ENCODE results near the gene ABCC3.

ABCC3 gene

DNA sequence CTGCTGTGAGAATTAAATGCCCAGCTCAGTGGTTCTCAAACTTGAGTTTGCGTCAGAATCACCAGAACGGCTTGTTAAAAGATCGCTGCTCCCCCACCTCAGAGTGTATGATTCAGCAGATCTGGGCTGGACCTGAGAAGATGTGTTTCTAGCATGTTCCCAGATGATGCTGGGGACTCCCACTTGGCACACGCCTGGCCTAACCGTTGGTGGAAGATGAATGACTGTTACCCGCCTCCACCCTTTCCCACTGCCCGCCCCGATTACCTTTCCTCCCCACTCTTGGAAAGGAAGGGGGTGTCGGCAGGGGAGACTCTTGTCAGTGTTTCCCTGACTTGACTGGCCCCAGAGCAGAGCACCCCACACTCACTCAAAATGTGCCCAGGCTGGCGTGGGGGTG, 29.3 kb upstream of the ABCC3 start:
- no peak for DNase-seq

DNA sequence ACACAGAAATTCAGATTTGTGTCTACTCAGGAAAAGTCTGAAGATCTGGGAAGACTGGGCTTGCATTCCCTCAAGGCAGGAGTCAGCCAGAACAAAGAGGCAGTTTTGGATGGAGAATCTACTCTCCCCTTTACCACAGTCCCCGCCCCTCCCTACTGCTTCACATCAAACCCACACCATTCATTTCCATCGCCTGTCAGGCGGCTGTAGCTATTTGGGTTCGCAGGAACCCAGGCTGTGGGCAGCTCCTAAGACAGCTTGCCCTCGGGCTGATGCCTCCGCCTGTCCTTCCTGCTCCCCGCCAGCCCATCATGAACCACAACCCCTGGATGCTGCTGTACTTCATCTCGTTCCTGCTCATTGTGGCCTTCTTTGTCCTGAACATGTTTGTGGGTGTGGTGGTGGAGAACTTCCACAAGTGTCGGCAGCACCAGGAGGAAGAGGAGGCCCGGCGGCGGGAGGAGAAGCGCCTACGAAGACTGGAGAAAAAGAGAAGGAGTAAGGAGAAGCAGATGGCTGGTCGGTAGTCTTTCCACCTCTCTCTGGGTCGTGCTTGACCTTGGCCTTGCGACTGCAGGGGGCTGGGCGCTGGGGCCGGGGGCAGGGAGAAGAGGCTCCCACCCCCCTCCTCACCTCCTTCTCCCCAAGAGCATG, 27.0 kb upstream of the ABCC3 start:
- DNase-seq = no peak

DNA sequence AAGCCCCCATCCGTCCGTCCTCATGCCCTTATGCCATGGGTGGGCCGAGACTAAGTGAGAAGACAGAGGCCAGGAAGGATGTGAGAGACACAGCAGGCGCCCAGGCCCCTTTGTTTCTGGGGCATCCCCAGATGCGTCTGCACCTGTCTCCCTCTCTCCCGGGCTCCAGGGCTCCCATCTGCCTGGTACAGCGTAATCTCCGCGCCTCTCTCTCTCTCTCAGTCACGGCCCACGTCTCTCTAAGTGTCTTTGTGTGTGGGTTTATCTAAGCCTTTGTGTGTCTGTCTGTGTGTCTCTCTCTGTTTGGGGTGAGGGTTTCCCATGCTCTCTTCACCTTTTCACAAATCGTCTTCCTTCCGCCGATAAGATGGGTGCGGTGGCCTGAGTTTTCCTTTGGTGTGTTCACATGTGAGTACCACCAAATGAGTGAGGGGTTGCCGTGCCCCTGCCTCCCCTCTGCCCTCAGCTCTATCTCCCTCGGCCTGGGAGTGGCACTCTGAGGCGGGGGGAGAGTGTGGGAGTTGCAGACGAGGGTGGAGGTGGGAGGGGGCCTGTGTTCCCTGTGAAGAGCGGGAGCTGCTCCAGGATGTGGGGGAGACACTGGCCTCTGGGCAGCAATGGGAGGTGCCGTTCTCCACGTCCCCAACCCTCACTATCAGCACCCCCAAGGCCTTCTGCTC, 25.8 kb upstream of the ABCC3 start:
- no peak for DNase-seq

DNA sequence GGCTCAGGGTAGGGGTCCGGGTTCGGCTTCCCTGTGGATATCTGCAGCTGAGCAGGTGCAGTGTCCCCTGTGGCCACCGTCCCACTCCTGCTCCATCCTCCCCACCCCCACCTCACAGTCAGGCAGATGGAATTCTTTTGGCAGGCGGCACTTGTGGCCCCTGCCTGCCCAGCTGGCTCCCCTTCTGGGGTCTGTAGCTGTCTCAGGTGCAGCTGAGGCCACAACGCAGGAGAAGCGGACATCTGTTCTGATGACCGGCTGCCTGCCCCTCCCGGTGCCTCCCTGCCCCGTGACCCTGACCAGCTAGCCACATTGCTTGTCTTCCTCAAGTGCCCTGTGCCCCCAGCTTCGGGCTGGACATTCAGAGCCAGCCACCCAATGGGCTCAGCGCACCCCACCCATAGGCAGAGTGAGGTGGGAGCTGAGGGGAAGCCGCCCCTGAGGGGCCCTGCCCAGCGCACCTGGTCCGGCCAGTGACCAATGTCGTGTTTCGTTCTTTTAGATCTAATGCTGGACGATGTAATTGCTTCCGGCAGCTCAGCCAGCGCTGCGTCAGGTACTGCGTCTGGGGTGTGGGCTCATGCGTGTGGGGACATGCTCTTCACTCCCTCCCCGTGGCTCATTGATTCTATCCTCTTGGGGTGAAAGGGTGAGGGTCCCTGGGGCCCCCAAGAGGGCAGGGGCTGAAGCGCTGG, 25.2 kb upstream of the ABCC3 start:
- DNase-seq = no peak

DNA sequence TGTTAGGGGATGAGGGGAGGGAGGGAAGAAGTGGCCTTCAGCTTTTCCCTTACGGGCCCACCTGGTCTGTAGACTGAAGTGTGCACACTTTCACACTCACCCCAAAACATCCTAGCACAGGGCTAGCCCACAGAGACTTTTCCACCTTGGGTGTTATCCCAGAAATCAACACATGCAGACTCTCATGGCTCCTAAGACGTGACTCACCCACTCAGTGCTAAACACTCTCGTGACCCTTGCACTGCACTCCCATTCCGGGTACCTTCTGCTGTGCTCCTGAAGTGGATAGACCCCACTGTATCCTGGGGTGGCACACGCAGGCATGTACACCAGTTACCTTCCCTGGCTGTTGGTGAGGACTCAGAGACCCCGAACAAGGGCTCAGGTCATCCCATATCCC, 23.0 kb upstream of the ABCC3 start:
- DNase-seq = no peak

DNA sequence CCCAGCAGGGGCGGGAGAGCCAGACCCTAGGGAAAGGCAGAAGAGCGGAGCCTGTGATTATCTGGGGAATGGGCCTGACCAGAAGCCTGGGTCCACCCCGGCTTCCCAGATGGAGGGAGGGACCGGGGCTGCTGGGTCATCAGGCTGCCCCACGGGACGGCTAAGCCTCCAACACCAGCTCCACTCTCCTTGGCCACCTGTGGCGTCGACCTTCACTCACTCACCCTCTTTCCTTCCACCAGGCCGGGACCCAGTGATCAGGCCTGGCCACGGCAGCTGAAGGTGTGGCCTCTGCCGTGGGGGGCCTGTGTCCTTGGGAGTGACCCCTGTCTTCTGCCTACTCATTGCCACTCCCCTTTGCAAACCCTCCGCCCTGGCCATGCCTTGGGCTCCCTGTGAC, 22.4 kb upstream of the ABCC3 start:
- DNase-seq = no peak

DNA sequence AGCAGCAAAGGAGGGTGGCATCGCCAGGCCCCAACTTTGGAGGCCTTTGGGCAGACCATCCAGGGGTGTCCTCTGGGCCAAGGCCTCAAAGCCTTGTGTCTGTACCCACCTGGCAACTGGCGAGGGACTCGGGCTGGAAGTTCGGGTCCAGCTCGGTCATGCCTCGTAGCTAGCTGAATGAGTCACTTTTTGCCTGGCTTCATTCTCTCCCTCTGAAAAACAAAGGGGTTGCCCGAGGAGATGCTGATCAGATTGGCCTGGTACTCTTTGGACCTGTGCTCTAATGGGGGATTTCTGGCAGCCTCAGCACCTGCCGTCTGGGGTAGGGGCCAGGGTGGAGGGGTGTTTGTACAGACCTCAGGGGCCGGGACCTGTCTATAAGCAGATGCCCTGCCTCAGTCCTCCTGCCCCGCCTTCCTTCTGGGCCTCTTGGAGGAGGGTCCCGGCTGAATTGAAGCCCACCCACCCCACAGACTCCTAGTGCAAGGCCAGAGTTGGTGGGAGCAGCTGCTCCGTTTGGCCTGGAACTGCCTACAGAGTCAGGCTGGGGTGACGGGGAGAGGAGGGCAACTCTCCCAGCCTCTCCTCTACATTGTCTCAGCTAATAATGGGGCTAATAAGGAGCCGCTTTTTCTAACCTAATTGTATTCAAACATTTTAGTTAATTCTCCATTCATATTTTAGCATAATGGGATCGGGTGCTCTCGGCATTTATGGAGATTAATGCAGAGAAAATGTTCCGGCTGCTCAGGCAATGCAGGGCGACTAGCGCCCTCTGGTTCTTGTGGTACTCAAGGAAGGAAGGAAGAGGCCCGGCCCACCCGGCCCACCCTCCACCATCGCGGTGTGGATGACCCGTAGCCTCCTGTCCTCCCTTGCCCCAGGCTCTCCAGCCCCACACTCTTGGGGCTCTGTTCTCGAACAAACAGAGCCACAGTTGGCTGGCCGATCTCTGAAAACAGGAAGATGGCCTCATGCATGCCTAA, 21.4 kb upstream of the ABCC3 start:
- DNase-seq = no peak

DNA sequence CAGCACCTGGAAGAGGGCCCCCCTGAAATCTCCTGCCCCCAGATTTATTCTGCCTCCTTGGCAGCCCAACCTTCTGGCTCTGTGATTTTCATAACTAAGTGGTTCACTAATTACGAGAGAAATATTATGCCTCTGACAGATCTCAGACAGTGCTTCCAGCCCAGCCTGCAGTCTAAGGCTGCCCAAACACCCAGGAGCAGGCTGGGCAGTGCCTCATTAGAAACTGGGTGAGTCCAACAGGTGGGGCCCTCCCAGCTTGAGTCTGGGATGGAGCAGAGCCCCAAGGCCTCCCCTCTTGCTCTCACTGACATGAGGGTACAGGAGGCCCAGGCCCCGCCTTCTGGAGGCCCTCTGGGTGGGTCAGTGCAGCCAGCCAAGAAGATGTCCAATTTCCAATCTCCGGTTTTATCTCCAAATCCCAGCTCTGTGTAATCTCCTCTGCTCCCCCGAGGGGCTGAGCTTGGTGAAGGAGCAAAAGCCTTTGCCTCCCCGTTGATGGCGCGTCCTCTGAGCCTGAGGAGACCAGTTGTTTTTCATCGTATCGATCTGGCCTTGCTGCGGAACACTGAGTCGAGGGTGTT, 20.1 kb upstream of the ABCC3 start:
- DNase-seq = no peak

DNA sequence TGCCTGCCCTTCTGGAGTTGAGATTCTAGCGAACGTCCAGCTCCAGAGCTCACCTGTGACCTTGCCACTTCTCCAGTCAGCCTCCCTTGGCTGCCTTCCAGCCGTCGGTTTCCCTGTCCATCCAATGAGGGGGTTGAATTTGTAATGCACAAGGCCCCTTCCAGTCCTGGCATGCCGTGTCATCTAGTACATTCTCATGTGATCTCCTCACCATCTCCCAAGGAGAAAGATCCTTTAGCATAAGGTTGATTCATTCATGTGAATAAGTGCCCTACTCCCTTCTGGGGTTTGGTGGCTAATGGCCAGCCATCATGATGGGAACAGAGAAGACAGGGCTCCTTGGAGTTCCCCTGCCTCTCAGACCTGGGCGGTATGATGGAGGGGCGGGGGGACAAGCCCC, 18.9 kb upstream of the ABCC3 start:
- DNase-seq = no peak

DNA sequence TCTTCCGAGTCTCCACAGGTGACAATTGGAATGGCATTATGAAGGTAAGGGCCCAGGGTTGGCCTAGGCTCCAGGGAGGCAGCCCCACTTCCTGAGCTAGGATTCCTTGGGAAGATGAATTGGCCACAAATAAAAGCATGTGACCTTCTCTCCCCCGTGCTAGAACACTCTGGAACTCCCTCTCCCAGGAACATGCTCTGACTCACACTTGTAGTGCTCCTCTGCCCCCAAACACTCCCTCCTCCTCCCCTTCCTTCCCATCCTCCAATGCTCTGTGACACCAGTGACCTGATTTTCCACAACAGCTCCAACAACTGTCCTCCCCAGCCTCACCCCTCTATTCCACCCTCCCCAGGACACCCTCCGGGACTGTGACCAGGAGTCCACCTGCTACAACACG, 16.4 kb upstream of the ABCC3 start:
- no peak for DNase-seq

DNA sequence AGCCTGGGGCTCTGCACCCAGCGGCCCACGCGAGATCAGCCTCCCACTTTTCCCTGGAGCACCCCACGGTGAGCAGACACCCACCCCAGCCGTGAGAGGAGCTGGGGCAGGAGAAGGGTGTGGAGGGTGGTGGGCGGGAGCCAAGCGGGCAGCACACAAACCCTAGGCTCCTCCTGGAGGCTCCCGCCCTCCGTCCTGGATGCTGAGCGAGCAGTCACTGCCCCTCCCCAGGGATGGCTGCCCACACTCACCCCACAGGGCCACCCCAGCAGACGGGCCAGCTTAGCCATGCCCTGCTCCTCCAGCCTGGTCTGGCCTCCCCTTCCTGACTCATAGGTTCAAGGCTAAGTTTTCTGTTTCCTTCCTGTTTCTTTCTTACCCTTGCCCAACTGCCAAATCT, 15.7 kb upstream of the ABCC3 start:
- DNase-seq = no peak

DNA sequence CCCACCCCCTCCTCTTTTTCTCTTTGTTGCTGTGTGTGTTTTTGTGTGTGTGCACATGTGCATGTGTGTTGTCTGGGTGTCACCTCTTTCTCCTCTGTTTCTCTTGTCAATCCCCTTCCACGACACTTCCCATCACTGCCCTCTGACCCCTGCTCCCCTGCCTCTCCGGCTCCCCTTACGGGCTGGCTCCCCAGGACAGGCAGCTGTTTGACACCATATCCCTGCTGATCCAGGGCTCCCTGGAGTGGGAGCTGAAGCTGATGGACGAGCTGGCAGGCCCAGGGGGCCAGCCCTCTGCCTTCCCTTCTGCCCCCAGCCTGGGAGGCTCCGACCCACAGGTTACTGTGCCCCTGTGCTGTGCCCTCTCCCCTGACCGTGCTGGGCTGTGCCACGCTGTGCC, 15.2 kb upstream of the ABCC3 start:
- DNase-seq = no peak

DNA sequence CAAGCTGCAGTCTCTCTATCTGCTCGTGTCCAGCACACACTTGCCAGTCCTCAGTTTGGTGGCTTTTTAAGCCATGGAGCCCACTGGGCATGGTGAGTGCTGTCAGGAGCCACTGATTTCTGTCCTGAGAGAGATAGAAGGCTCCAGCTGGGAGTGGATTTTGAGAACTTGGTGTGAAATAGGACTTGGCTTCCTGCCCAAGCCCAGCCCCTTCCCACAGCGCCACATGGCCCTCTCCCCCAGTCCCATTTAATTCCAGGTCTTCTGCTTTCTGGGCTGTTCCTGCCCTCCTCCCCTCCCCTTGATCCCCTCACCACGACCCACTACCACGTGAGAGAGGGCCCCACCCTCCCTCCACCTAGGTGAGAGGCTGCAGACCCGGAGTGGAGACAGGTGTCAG, 14.4 kb upstream of the ABCC3 start:
- DNase-seq = no peak

DNA sequence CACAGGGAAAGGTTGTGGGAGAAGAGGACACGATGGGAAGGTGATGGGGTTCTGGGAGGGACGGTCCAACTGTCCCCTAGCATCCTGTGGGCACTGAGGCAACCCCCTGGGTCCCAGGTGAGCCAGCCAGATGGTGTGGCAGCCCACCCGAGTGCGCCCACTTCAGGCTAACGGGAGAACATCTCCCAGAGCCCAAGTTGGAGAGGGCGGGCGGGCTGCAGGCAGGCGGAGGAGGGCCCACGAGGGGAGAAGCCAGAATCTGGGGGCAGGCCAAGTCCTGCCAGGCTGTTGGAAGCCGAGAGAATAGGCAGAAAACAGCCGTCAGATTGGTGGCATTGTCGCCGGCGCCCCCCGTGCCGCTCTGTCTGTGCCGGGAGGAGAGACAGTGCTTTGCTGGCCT, 13.8 kb upstream of the ABCC3 start:
- no peak for DNase-seq

DNA sequence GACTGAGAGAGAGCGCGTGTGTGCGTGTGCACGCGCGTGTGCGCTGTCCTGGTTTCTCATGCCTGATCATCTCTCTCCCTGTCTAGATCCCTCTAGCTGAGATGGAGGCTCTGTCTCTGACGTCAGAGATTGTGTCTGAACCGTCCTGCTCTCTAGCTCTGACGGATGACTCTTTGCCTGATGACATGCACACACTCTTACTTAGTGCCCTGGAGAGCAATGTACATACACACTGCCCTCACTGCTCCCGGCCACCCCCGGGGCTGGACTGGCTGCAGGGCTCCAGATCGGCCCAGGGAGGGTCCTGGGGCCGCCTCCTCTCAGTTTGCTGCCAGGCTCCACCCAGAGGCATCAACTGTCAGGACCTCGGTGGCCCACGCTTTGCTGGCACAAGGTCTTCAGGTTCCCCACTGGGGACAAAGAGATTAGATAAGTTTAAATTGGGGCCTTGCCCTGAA, 13.1 kb upstream of the ABCC3 start:
- DNase-seq = no peak

DNA sequence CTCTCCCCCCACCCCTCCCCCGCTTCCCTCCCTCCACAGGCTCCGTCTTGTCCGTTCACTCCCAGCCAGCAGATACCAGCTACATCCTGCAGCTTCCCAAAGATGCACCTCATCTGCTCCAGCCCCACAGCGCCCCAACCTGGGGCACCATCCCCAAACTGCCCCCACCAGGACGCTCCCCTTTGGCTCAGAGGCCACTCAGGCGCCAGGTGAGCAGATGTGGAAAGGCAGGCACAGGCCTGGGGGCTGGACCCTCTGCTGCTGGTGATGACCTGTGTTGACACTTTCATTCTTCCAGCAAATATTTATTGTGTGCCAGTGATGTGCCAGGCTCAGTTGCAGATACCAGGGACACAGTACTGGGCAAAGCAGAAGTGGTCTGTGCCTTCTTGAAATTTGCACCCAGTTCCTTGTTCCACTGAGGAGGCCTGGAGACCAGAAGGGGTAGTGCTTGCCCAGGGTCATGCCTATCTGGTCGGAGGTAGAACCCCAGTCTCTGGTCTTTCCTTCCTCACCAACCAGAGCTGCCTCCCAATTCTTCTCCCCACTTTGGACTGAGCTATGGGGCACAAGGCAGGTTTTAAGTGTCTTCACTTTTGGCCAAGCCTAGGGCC, 10.3 kb upstream of the ABCC3 start:
- no peak for DNase-seq

DNA sequence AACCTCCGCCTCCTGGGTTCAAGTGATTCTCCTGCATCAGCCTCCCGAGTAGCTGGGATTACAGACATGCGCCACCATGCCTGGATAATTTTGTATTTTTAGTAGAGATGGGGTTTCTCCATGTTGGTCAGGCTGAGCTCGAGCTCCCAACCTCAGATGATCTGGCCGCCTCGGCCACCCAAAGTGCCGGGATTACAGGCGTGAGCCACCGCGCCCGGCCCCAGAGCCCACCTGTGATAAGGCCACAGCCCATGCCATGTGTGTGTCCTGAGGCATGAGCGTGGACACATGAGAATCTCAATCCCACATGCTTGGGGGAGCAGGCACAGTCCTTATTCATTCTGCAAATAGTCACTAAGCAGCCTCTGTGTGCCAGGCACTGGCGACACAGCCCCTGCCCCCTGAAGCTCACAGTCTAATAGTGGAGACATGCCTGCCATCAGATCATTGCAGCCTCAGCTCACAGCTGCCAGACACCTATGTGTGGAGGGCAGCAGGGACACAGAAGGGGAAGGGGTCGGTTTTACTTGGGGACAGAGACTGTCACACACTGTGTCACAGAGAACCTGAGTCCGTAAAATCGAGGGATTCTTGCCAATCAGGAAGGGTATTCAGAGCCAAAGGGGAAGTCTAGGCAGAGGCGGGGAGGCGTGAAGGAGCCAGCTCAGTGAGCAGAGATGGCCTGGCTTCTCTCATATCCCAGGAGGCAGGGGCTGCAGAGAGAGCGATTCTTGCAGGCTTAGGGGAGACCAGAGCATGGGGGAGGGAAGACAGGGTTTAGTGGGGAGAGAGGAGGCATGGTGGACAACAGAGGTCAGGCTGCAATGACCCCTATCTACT, 9.4 kb upstream of the ABCC3 start:
- DNase-seq = no peak

DNA sequence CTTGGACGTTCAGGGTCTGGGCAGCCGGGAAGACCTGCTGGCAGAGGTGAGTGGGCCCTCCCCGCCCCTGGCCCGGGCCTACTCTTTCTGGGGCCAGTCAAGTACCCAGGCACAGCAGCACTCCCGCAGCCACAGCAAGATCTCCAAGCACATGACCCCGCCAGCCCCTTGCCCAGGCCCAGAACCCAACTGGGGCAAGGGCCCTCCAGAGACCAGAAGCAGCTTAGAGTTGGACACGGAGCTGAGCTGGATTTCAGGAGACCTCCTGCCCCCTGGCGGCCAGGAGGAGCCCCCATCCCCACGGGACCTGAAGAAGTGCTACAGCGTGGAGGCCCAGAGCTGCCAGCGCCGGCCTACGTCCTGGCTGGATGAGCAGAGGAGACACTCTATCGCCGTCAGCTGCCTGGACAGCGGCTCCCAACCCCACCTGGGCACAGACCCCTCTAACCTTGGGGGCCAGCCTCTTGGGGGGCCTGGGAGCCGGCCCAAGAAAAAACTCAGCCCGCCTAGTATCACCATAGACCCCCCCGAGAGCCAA, 8.6 kb upstream of the ABCC3 start:
- DNase-seq = peak; percentile 67

DNA sequence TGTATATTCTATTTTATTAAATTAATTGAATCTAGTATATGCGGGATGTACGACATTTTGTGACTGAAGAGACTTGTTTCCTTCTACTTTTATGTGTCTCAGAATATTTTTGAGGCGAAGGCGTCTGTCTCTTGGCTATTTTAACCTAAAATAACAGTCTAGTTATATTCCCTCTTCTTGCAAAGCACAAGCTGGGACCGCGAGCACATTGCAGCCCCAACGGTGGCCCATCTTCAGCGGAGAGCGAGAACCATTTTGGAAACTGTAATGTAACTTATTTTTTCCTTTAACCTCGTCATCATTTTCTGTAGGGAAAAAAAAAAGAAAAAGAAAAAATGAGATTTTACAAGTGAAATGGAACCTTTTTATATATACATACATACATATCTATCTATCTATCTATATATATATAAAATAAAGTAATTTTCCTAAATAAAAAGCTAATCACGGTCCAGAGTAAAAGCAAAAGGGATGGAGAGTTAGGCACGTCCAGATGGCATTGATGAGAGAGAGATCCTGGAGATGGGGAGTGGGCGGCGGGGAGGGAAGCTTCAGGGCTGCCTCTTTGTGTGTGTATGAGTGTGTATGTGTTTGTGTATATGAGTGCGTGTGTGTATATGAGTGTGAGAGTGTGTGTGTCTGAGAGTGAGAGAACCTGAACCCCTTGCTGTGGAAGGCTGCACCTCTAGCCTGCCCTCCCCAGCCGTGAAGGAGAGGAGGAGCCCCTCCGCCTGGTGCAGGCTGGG, 7.5 kb upstream of the ABCC3 start:
- no peak for DNase-seq
